HUES6 (cell line): ENCODE results near the gene KRTAP10-8.
"Not testable (repeated sequence)": the region's sequence is repeated elsewhere in the genome, so short reads cannot be mapped to it uniquely, and the experiment has no call there.

Experiments used
- H3K27ac ChIP-seq: 2 replicates; pipeline ENCODE4 v1.7.0; 2013; ENCODE audit warnings: low read depth, mild to moderate bottlenecking, low read length, inconsistent platforms
- H3K27me3 ChIP-seq: 2 replicates; pipeline ENCODE4 v1.6.1; 2013; ENCODE audit warnings: low read length; ENCODE audit not compliant: control insufficient read depth, insufficient read depth
- H3K36me3 ChIP-seq: 2 replicates; pipeline ENCODE4 v1.6.1; 2013; ENCODE audit warnings: low read length; ENCODE audit not compliant: control insufficient read depth, insufficient read depth
- H3K4me1 ChIP-seq: 2 replicates; pipeline ENCODE4 v1.6.1; 2013; ENCODE audit warnings: low read length; ENCODE audit not compliant: control insufficient read depth, insufficient read depth
- H3K4me3 ChIP-seq: 2 replicates; pipeline ENCODE4 v1.5.1; 2013; ENCODE audit warnings: low read depth, low read length
- H3K9ac ChIP-seq: one replicate; pipeline ENCODE4 v1.6.1; 2013; ENCODE audit warnings: mild to moderate bottlenecking, low read length
- H3K9me3 ChIP-seq: 2 replicates; pipeline ENCODE4 v1.6.1; 2013; ENCODE audit warnings: low read depth, low read length; ENCODE audit not compliant: control insufficient read depth, insufficient read depth

Gene KRTAP10-8

DNA sequence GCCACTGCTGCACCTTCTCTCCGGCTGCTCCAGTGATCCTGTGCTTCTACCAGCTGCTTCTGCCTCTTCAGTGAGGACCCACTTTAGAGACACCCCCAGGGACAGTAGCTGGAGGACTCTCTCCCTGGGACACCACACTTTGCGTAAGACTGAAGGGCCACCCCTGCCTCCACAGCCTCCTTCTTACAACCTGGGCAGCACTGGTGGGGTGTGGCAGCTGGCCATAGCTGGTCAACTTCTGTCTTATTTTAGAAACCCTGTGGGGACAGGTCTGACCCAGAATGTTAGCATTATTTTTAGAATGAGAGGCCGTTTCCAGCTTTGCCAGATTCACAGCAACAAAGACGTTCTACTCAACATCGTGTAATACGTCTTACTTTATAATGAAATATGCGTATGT is 13.9 kb downstream of the KRTAP10-8 start:
- H3K9me3 ChIP-seq: peaks cover 48% of the 10 kb centered on the region
- no peaks in the 10 kb centered on the region for H3K36me3 ChIP-seq
- H3K27me3 ChIP-seq: no peaks in the 10 kb centered on the region
- H3K4me3 ChIP-seq: no peak overlapping the region
- no peak overlapping the region for H3K27ac ChIP-seq
- no peak overlapping the region for H3K9ac ChIP-seq
- no peaks in the 10 kb centered on the region for H3K4me1 ChIP-seq

DNA sequence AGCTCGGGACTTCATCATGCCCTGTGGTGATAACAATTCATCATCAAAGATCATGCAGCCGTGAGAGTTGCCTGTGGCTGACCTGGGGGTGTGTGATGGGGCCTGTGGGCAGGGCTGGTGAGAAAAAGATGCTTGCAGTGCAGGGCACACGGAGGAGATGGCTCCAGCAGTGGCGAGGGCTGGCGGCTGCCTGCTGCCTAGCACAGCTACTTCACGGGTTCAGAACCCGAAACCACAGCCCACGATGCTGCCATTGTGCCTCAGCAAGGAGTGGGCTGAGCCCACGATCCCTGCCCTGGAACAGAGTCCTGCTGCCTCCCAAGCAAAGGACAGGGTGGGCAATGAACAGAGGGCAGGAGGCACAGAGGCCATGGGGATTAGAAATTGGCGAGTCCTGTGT is 14.4 kb downstream of the KRTAP10-8 start:
- H3K36me3 ChIP-seq: no peaks in the 10 kb centered on the region
- no peak overlapping the region for H3K27ac ChIP-seq
- no peaks in the 10 kb centered on the region for H3K4me1 ChIP-seq
- H3K9ac ChIP-seq: no peak overlapping the region
- no peak overlapping the region for H3K4me3 ChIP-seq
- peaks cover 45% of the 10 kb centered on the region for H3K9me3 ChIP-seq
- H3K27me3 ChIP-seq: no peaks in the 10 kb centered on the region

DNA sequence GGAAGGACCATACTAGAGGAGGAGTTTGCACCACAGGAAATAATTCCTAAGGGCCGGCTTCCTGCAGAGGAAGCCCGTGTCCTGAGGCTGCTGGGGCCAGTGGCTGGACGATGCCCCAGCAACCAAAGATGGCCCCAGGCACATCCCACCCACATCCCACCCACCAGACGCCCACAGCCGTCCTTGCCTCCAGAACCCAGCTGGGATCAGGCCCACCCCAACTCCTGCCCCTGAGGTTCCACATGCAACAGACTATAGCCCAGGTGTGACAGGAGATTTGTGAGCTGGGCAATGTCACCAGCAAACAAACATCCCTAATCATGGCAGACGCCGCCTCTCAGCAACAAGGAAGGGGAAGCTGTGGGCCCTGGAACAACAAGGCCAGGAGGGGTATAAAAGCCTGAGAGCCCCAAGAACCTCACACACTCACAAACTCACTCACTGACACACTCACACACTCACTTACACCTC is 14.8 kb downstream of the KRTAP10-8 start, which contains the start of gene KRTAP10-9:
TSS of gene KRTAP10-9 (plus strand) at position 421 of the 471 bp plus-strand sequence. CDS start 79 bp downstream, outside the sequence.
- H3K27ac ChIP-seq: no peak within 1 kb of the TSS
- no peak within 1 kb of the TSS for H3K9ac ChIP-seq
- H3K4me3 ChIP-seq: no peak within 1 kb of the TSS
- no peaks in the 10 kb centered on the region for H3K36me3 ChIP-seq
- H3K27me3 ChIP-seq: no peaks in the 10 kb centered on the region
- peaks cover 45% of the 10 kb centered on the region for H3K9me3 ChIP-seq
- H3K4me1 ChIP-seq: no peaks in the 10 kb centered on the region

DNA sequence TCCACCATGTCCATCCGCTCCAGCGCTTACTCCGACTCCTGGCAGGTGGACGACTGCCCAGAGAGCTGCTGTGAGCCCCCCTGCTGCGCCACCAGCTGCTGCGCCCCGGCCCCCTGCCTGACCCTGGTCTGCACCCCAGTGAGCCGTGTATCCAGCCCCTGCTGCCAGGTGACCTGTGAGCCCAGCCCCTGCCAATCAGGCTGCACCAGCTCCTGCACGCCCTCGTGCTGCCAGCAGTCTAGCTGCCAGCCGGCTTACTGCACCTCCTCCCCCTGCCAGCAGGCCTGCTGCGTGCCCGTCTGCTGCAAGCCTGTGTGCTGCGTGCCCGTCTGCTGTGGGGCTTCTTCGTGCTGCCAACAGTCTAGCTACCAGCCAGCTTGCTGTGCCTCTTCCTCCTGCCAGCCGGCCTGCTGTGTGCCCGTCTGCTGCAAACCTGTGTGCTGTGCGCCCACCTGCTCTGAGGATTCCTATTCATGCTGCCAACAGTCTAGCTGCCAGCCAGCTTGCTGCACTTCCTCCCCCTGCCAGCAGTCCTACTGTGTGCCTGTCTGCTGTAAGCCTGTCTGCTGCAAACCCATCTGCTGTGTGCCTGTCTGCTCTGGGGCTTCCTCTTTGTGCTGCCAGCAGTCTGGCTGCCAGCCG is 15.4 kb downstream of the KRTAP10-8 start:
- H3K4me1 ChIP-seq, H3K27ac ChIP-seq, H3K36me3 ChIP-seq, H3K27me3 ChIP-seq, H3K9ac ChIP-seq, H3K4me3 ChIP-seq: not testable (repeated sequence)
- H3K9me3 ChIP-seq: peaks cover 45% of the 10 kb centered on the region

DNA sequence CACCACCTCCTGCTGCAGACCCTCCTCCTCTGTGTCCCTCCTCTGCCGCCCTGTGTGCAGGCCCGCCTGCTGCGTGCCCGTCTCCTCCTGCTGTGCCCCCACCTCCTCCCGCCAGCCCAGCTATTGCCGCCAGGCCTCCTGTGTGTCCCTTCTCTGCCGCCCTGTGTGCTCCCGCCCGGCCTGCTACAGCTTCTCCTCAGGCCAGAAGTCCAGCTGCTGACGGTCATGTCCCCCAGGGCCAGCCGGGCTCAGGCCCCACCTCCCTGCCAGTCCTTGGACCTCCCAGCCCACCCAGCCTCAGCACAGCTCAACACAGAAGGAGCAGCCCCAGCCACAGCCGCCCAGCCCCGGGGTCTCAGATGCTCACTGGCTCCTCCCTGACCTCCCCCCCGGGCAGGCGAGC is 16.0 kb downstream of the KRTAP10-8 start:
- not testable (repeated sequence) for H3K27me3 ChIP-seq, H3K4me1 ChIP-seq, H3K36me3 ChIP-seq, H3K9ac ChIP-seq, H3K4me3 ChIP-seq, H3K27ac ChIP-seq
- H3K9me3 ChIP-seq: peaks cover 44% of the 10 kb centered on the region

DNA sequence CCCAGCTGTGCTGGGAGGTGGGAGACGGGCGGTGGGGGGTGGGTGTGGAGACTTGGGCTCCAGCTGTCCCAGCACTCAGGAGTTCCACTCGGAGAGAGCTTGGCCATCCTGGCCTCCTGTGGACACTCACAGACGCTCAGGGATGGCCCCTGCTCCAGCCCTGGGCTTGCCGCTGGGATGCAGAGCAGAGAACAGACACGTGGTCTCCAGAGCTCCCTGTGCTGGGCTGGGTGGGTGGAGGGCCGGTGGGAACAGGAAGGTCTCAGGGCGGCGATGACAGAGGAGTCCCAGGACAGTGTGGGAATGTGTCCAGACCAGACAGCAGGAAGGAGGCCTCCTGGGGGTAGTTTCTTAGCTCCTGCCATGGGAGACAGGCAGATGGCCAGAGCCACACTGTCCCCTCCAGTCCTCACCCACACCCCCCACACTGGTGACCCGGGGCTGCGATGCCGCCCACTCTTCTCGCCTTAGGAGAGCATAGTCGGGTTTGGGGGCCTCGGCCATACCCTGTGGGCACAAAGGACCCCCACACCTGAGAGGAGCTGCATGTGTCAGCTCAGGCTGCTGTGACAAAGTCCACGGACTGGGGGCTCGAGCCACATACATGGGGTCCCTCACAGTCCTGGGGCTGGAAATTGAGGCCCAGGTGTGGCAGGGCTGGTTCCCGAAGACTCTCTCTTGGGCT is 17.0 kb downstream of the KRTAP10-8 start:
- peaks cover 34% of the 10 kb centered on the region for H3K9me3 ChIP-seq
- no peaks in the 10 kb centered on the region for H3K4me1 ChIP-seq
- H3K36me3 ChIP-seq: no peaks in the 10 kb centered on the region
- H3K27me3 ChIP-seq: no peaks in the 10 kb centered on the region
- no peak overlapping the region for H3K4me3 ChIP-seq
- H3K27ac ChIP-seq: no peak overlapping the region
- no peak overlapping the region for H3K9ac ChIP-seq

DNA sequence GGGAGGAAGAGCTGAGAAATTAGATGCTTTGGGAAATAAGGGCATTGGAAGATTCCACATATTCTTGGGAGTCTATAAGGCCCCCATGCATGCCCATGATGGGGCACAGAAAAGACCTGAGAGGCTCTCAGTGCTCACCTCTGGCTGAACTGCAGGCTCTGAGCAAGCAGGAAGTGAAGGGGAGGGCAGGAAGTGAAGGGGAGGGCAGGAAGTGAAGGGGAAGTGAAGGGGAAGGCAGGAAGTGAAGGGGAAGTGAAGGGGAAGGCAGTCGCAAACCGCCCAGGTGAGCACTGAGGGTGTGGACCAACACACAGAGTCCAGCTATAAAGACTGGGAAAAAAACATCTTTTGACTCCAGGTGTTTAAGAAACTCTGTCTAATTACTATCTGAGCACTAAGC is 18.6 kb downstream of the KRTAP10-8 start:
- peaks cover 19% of the 10 kb centered on the region; the same call in 1 of the 2 replicates for H3K9me3 ChIP-seq
- H3K36me3 ChIP-seq: no peaks in the 10 kb centered on the region
- H3K27ac ChIP-seq: no peak overlapping the region
- H3K4me1 ChIP-seq: no peaks in the 10 kb centered on the region
- no peak overlapping the region for H3K9ac ChIP-seq
- H3K4me3 ChIP-seq: no peak overlapping the region
- H3K27me3 ChIP-seq: no peaks in the 10 kb centered on the region

DNA sequence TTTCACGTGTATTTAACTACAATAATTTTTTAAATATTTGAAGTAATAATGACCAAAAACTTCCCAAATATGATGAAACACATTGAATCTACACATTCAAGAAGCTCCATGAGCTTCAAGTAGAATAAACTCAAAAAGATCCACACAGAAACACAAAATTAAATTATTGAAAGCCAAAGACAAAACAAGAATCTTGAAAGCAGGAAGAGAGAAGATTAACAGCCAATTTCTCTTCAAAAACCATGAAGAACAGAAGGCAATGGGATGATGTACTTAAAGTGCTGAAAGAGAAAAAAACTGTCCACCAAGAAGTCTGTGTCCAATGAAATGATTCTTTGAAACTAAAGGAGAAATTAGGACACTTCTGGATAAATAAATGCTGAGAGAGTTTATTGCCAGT is 20.2 kb downstream of the KRTAP10-8 start:
- Histone ChIP-seq H3K27me3 (no peaks in the 10 kb centered on the region), H3K36me3 (no peaks in the 10 kb centered on the region), H3K4me1 (peaks cover 4% of the 10 kb centered on the region; the same call in 1 of the 2 replicates), H3K4me3 (no peak overlapping the region), H3K9me3 (peaks cover 16% of the 10 kb centered on the region; the same call in 1 of the 2 replicates), H3K27ac (no peak overlapping the region), H3K9ac (no peak overlapping the region)

DNA sequence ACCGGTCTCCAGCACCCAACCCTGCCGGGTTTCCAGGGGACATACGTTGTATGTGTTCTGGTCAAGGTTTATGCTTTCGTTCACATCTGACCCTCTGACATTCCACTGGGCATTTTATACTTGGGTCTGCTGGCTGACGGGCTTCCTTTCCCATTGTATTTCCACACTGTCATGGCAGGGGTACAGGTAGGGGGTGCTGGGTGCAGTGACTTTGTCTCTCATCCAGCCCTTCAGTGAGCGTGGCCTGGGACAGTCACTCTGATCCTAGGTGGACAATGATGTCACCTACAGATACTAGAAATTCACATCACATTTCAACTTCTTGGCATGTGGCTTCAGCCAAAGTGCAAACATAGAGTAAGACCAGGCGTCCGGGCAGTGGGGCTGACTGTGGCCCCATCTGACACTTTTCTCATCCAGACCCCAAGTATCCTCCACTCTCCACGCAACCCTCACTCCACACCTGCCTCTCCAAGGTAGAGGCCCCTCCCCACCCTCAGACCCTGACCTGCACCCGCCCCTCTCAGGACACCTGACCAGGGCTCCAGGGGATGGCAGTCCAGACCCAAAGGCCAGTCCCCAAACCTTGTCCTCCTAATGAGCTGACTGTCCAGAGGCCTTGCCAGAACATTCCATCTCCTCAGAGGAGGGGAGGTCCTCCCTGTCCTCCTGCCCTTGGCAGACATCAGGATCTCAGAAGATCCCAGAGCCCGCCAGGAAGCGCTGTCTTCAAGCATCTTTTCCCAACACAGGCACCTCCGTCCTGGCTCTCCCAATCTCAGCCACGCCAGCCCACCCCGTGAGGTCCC is 24.5 kb downstream of the KRTAP10-8 start:
- Histone ChIP-seq H3K4me3 (no peak overlapping the region), H3K27ac (no peak overlapping the region), H3K27me3 (no peaks in the 10 kb centered on the region)

DNA sequence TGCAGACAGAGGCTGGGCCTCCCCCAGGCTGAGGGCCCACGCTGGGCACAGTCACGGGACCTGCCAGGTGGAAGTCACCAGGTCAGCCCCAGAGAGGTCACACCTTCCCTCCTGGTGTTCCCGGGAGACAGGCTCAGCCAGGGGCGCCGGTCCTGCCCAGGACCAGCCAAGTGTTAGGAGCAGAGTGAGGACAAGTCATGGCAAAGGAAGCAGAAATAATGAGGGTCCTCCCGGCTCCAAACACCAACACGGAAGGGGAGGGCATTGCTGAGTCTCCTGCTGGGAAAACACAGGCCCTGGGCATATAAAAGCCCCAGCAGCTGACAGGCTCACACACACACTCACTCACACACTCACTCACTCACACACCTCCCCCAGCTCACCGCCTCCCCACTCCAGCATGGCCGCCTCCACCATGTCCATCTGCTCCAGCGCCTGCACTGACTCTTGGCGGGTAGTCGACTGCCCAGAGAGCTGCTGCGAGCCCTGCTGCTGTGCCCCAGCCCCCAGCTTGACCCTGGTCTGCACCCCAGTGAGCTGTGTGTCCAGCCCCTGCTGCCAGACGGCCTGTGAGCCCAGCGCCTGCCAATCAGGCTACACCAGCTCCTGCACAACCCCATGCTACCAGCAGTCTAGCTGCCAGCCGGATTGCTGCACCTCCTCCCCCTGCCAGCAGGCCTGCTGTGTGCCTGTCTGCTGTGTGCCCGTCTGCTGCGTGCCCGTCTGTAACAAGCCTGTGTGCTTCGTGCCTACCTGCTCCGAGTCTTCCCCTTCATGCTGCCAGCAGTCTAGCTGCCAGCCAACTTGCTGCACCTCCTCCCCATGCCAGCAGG is 25.4 kb downstream of the KRTAP10-8 start, which contains the start of gene KRTAP10-10:
TSS of gene KRTAP10-10 (plus strand) at position 339 of the 833 bp plus-strand sequence. CDS start at position 401, 62 bp downstream.
- H3K9ac ChIP-seq: no peak within 1 kb of the TSS
- no peaks in the 10 kb centered on the region for H3K36me3 ChIP-seq
- H3K4me3 ChIP-seq: no peak within 1 kb of the TSS
- no peak within 1 kb of the TSS for H3K27ac ChIP-seq
- H3K4me1 ChIP-seq: peaks cover 10% of the 10 kb centered on the region; the same call in 1 of the 2 replicates
- H3K27me3 ChIP-seq: no peaks in the 10 kb centered on the region
- peaks cover 11% of the 10 kb centered on the region for H3K9me3 ChIP-seq

More for the DNA sequence above, 24.5 kb downstream of the KRTAP10-8 start:
- Histone ChIP-seq H3K36me3 (no peaks in the 10 kb centered on the region), H3K9ac (no peak overlapping the region), H3K4me1 (peaks cover 10% of the 10 kb centered on the region; the same call in 1 of the 2 replicates), H3K9me3 (peaks cover 15% of the 10 kb centered on the region)
